H54 (cell line): Measurements from ENCODE around the gene EIF1AD.

Source experiments
- DNase-seq: peaks from one replicate; pipeline ENCODE4 v3.0.0; 2011; ENCODE audit warnings: low spot score, mixed read lengths; ENCODE audit not compliant: insufficient read length
- FAIRE-seq: peaks from 3 replicates; lab custom pipeline; 2011; peaks lifted over from hg19 to GRCh38; lab: Jason Lieb, UNC
- POLR2A ChIP-seq: IDR thresholded peaks from 2 replicates; pipeline ENCODE4 v1.6.1; 2011; ENCODE audit warnings: low read depth, mild to moderate bottlenecking, low read length

EIF1AD gene

DNA sequence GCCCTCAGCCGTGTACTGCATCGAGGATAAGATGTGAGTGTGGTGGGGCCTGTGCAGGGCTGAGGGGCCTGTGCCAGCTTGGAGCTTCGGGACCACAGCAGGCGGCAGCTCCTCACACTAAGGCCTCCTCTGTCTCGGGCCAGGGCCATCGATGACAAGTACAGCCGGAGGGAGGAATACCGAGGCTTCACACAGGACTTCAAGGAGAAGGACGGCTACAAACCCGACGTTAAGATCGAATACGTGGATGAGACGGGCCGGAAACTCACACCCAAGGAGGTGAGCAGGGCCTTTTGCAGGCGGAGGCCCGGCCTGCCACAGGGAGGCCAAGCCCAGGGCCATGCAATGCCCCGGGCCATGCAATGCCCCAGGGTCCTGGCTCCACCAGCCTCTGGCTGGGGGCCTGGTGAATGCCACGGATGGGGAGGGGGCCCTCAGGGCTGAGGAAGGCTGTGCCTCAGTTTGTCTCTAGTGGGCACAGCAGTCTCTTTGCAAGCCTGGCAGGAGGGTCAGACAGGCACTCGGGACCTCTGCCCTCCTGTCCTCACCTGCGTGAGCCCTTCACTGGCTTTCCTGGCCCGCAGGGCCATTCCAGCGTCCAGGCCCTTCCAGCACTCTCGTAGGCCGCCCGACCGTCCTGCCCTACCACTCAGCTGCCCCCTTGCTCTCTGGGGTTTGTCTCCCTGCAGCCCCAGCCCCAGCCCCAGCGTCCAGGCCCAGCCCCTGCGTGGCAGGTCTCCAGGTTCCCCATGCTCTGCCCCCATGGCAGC, 24.2 kb downstream of the EIF1AD start:
- DNase-seq (no peak), FAIRE-seq (no peak)
- no peak for TF ChIP-seq POLR2A

DNA sequence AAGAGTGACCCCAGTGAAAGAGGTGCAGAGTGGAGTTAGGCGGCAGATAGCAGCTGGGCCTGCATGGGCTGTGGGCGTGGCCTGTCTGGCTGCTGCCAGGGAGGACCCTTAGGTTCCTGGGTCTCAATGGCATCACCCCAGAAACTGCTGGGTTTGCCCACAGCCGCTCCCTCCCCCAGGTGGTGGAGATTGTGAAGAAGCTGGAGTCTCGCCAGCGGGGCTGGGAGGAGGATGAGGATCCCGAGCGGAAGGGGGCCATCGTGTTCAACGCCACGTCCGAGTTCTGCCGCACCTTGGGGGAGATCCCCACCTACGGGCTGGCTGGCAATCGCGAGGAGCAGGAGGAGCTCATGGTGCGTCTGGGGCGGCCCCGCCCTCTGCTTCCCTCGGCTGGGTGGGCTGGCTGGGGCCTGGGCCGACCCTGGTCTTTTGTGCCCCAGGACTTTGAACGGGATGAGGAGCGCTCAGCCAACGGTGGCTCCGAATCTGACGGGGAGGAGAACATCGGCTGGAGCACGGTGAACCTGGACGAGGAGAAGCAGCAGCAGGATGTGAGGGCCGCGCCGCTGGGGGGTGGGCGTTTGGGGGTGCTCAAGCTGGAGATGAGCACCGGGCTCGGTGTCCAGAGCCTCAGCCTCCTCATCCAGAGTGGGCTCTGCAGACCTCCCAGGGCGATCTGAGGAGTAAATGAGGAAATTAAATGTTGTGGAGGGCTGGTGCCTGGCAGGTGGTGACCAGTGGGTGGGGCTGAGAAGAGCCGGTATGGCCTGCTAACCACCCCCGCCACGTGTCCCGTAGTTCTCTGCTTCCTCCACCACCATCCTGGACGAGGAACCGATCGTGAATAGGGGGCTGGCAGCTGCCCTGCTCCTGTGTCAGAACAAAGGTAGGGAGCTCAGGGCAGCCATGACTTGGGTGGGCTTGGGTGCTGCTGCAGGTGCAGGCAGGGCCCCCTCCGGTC, 25.5 kb downstream of the EIF1AD start:
- FAIRE-seq (no peak), DNase-seq (no peak)
- no peak for TF ChIP-seq POLR2A

DNA sequence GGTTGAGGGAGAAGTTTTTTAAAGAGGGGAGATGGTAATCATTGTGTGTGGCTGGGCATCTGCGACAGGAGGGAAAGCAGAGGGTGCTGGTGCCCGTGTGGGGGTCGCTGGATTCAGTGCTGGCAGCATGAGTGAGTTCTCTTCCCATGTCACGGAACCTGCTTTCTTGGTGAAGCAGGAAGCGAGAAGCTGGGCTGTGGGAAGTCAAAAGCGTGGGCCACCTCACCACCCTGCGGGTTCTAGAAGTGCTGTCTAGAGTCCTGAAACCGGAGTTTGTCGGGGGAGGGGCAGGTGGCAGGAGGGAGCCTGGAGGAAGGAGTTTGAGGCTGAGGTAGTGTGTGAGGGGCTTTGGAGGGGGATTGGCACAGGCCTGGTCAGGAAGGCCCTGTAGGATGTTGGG, 26.2 kb downstream of the EIF1AD start:
- DNase-seq = no peak
- no peak for FAIRE-seq
- TF ChIP-seq POLR2A = no peak

- no peak for FAIRE-seq
- peak; percentile 45 for DNase-seq
- no peak for TF ChIP-seq POLR2A
Measured at GRCh38 chr11:65973439-65974110, 28.4 kb downstream of the EIF1AD start.

- FAIRE-seq = no peak
- DNase-seq = no peak
- TF ChIP-seq POLR2A = no peak
Measured at GRCh38 chr11:65972116-65972515, 29.8 kb downstream of the EIF1AD start.

- no peak for DNase-seq
- FAIRE-seq = no peak
- no peak for TF ChIP-seq POLR2A
Measured at GRCh38 chr11:65968600-65969482, 33.1 kb downstream of the EIF1AD start.

- FAIRE-seq = no peak
Measured at GRCh38 chr11:65967329-65967934, 34.5 kb downstream of the EIF1AD start.

DNA sequence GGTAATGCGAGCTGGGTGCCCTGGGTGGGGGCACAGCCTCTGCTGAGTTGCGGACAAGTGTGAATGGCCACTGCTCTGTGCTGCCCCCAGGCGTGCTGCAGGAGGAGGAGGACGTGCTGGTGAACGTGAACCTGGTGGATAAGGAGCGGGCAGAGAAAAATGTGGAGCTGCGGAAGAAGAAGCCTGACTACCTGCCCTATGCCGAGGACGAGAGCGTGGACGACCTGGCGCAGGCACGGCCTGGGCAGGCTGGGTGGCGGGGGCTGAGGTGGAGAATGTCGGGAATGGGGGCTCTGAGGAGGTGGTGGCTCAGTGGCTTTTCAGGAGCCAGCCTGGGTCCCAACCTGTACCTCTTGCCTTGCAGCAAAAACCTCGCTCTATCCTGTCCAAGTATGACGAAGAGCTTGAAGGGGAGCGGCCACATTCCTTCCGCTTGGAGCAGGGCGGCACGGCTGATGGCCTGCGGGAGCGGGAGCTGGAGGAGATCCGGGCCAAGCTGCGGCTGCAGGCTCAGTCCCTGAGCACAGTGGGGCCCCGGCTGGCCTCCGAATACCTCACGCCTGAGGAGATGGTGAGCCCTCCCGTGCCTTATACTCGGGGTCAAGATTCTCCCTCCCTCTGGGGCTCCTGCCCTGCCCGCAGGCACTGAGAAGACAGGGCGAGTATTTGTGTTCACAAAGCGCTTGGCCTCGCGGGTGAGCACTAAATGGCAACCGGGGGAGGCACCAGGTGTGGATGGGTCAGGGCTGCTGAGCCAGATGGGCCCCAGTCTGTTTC, 35.8 kb downstream of the EIF1AD start:
- no peak for DNase-seq
- FAIRE-seq = no peak
- TF ChIP-seq POLR2A = no peak

More at GRCh38 chr11:65967329-65967934, 34.5 kb downstream of the EIF1AD start:
- no peak for DNase-seq
- no peak for TF ChIP-seq POLR2A

DNA sequence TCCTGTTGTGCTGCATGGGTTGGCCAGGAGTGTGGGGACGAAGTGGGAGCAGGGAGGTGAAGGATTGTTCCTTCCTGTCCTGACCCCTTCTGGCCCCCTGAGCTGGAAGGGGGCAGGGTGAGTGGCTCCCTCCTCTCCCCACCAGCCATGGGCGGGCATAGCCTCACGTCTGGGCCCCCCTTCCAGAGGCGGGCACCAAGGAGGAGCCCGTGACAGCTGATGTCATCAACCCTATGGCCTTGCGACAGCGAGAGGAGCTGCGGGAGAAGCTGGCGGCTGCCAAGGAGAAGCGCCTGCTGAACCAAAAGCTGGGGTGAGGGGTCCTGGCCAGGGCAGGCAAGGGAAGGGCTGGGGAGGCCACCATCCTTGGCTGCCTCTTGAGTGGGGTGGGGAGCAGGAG, 37.1 kb downstream of the EIF1AD start:
- DNase-seq (no peak), FAIRE-seq (no peak)
- no peak for TF ChIP-seq POLR2A

- no peak for TF ChIP-seq POLR2A
- DNase-seq = no peak
- FAIRE-seq = no peak
Measured at GRCh38 chr11:65962141-65962564, 39.8 kb downstream of the EIF1AD start.

GRCh38 chr11:65961267-65962140, 40.5 kb downstream of the EIF1AD start, which contains the start of gene SART1:
Gene SART1 (plus strand): TSS chr11:65961734. CDS start chr11:65961781, 47 bp downstream.
- peak; percentile 99 for DNase-seq
- TF ChIP-seq POLR2A = no peak; the same call in none of the 2 replicates
- no peak for FAIRE-seq
